OCI-LY1 (cell line): ENCODE measurements around the gene MCTP1.

ENCODE experiments used
- H2AFZ ChIP-seq: fragments of 200-600 bp; sonication (generic), shearing (Covaris generic); 2 replicates; pipeline ENCODE4 v1.6.0; 2014; ENCODE audit warnings: antibody characterized with exemption, mild to moderate bottlenecking, low read length
- H3F3A ChIP-seq: fragments of 200-600 bp; sonication (generic), shearing (Covaris generic); 2 replicates; pipeline ENCODE4 v1.6.0; 2014; ENCODE audit warnings: mild to moderate bottlenecking, antibody characterized with exemption, low read length, moderate library complexity; ENCODE audit not compliant: insufficient read depth
- H3K27ac ChIP-seq: fragments of 200-600 bp; sonication (generic); 2 replicates; pipeline ENCODE4 v1.5.1; 2014; ENCODE audit warnings: low read length, mixed run types, mild to moderate bottlenecking, low read depth; ENCODE audit not compliant: poor library complexity, severe bottlenecking
- H3K27me3 ChIP-seq: fragments of 200-600 bp; sonication (generic); 2 replicates; pipeline ENCODE4 v1.6.0; 2014; ENCODE audit warnings: antibody characterized with exemption, mild to moderate bottlenecking, low read length, moderate library complexity; ENCODE audit not compliant: insufficient read depth
- H3K36me3 ChIP-seq: fragments of 200-600 bp; sonication (generic); 2 replicates; pipeline ENCODE4 v1.6.1; 2014; ENCODE audit warnings: mild to moderate bottlenecking, antibody characterized with exemption, low read length, moderate library complexity, mixed read lengths; ENCODE audit not compliant: insufficient read depth
- H3K4me1 ChIP-seq: fragments of 200-600 bp; sonication (generic); 2 replicates; pipeline ENCODE4 v1.5.1; 2014; ENCODE audit warnings: mild to moderate bottlenecking, low read length, moderate library complexity; ENCODE audit not compliant: insufficient read depth, severe bottlenecking
- H3K4me2 ChIP-seq: fragments of 200-600 bp; sonication (generic), shearing (Covaris generic); 2 replicates; pipeline ENCODE4 v1.6.1; 2014; ENCODE audit warnings: low read length
- H3K4me3 ChIP-seq: fragments of 200-600 bp; sonication (generic); 2 replicates; pipeline ENCODE4 v1.5.1; 2014; ENCODE audit warnings: low read length, low read depth, mild to moderate bottlenecking, mixed read lengths; ENCODE audit not compliant: poor library complexity, severe bottlenecking
- H3K79me2 ChIP-seq: fragments of 200-600 bp; shearing (Covaris generic); 2 replicates; pipeline ENCODE4 v1.6.1; 2016; ENCODE audit warnings: mixed run types, low read length, mixed read lengths; ENCODE audit not compliant: insufficient read depth
- H3K9ac ChIP-seq: fragments of 200-600 bp; sonication (generic), shearing (Covaris generic); 2 replicates; pipeline ENCODE4 v1.6.1; 2014; ENCODE audit warnings: mild to moderate bottlenecking, low read length, mixed read lengths
- H3K9me2 ChIP-seq: fragments of 200-600 bp; sonication (generic), shearing (Covaris generic); 2 replicates; pipeline ENCODE4 v1.6.1; 2014; ENCODE audit warnings: low read depth, mild to moderate bottlenecking, low read length, mixed read lengths
- H3K9me3 ChIP-seq: fragments of 200-600 bp; shearing (Covaris generic); 2 replicates; pipeline ENCODE4 v1.6.1; 2014; ENCODE audit warnings: low read length, mixed read lengths
- H4K20me1 ChIP-seq: fragments of 200-600 bp; sonication (generic), shearing (Covaris generic); 2 replicates; pipeline ENCODE4 v1.6.0; 2016; ENCODE audit warnings: mild to moderate bottlenecking, low read length; ENCODE audit not compliant: insufficient read depth
- CTCF ChIP-seq: fragments of 200-600 bp; sonication (generic), shearing (Covaris generic); IDR thresholded peaks from 2 replicates; pipeline ENCODE4 v1.5.1; 2017; ENCODE audit warnings: mild to moderate bottlenecking, antibody characterized with exemption, low read length, moderate library complexity, mixed read lengths
- EZH2 ChIP-seq: fragments of 200-600 bp; sonication (generic), shearing (Covaris generic); IDR thresholded peaks from 2 replicates; pipeline ENCODE4 v1.8.0; 2017; ENCODE audit warnings: borderline replicate concordance, mixed run types, mild to moderate bottlenecking, antibody characterized with exemption, low read length, moderate library complexity, mixed read lengths

Gene MCTP1

GRCh38 chr5:94761055-94761454 is 523.8 kb downstream of the MCTP1 start:
- H2AFZ ChIP-seq = no peak overlapping the region
- no peak overlapping the region for H3K27ac ChIP-seq
- no peak overlapping the region for H3K4me2 ChIP-seq
- H4K20me1 ChIP-seq = no peaks in the 10 kb centered on the region
- no peaks in the 10 kb centered on the region for H3F3A ChIP-seq
- TF ChIP-seq CTCF = no peak
- TF ChIP-seq EZH2 = no peak
- H3K27me3 ChIP-seq = no peaks in the 10 kb centered on the region
- H3K9me3 ChIP-seq = no peaks in the 10 kb centered on the region
- no peaks in the 10 kb centered on the region for H3K79me2 ChIP-seq
- H3K36me3 ChIP-seq = no peaks in the 10 kb centered on the region; the same call in 1 of the 2 replicates
- H3K9ac ChIP-seq = no peak overlapping the region
- H3K9me2 ChIP-seq = no peaks in the 10 kb centered on the region
- no peaks in the 10 kb centered on the region for H3K4me1 ChIP-seq
- no peak overlapping the region for H3K4me3 ChIP-seq

GRCh38 chr5:94759961-94760360 is 524.9 kb downstream of the MCTP1 start:
- Histone ChIP-seq H3F3A (no peaks in the 10 kb centered on the region), H3K9me3 (no peaks in the 10 kb centered on the region)
- TF ChIP-seq EZH2 (no peak), CTCF (no peak)

GRCh38 chr5:94759022-94759421 is 525.9 kb downstream of the MCTP1 start:
- Histone ChIP-seq H3K4me1 (no peaks in the 10 kb centered on the region), H3K4me3 (no peak overlapping the region), H4K20me1 (no peaks in the 10 kb centered on the region), H3K4me2 (no peak overlapping the region), H2AFZ (no peak overlapping the region), H3K9ac (no peak overlapping the region), H3K27me3 (no peaks in the 10 kb centered on the region), H3K27ac (no peak overlapping the region), H3K9me2 (no peaks in the 10 kb centered on the region), H3K9me3 (no peaks in the 10 kb centered on the region), H3K36me3 (no peaks in the 10 kb centered on the region), H3F3A (no peaks in the 10 kb centered on the region), H3K79me2 (no peaks in the 10 kb centered on the region)
- TF ChIP-seq CTCF (no peak), EZH2 (no peak)

More at GRCh38 chr5:94759961-94760360, 524.9 kb downstream of the MCTP1 start:
- Histone ChIP-seq H3K4me2 (no peak overlapping the region), H3K27me3 (no peaks in the 10 kb centered on the region), H3K9me2 (no peaks in the 10 kb centered on the region), H4K20me1 (no peaks in the 10 kb centered on the region), H3K9ac (no peak overlapping the region), H3K4me1 (no peaks in the 10 kb centered on the region), H2AFZ (no peak overlapping the region), H3K79me2 (no peaks in the 10 kb centered on the region), H3K36me3 (no peaks in the 10 kb centered on the region; the same call in 1 of the 2 replicates), H3K4me3 (no peak overlapping the region), H3K27ac (no peak overlapping the region)
